ENCODE measurements around the gene MID1IP1. TPM values are rescaled to one million over a fixed set of nuclear protein-coding genes. Genes with fewer than 3 reads are reported as not detected.

The MID1IP1 gene
- total RNA-seq, 1 experiment from 2014 or later: 100 TPM

- H2BK5ac ChIP-seq (ENCODE audit: insufficient read length, low read length): no peak overlapping the region
- Mint-ChIP-seq H3K27ac (no peak overlapping the region), H3K4me3 (no peak overlapping the region), H3K27me3 (ENCODE audit: low read depth) (no peaks in the 10 kb centered on the region), H3K4me1 (peaks cover 2 to 7% of the 10 kb centered on the region in 2 experiments; a peak in 3 of 4 replicates), H3K36me3 (ENCODE audit: insufficient read depth in 1 of 3, low read depth in 3 of 3) (peaks cover 2 to 4% (median 2%) of the 10 kb centered on the region in 3 experiments; a peak in 3 of 7 replicates), H3K9me3 (peaks cover 57 to 65% of the 10 kb centered on the region in 2 experiments)
- H3K4ac ChIP-seq (ENCODE audit: low read depth, low read length): no peak overlapping the region
- H3K4me2 ChIP-seq (ENCODE audit: insufficient read depth, insufficient read length, low read length): no peak overlapping the region
- H3K79me2 ChIP-seq (ENCODE audit: insufficient read depth, low read length): no peaks in the 10 kb centered on the region
- H3K9ac ChIP-seq (ENCODE audit: extremely low read depth, insufficient read length, low read length): no peak overlapping the region
- no peaks in the 10 kb centered on the region for H3K23me2 ChIP-seq (ENCODE audit: insufficient read length, low read depth, low read length, poor library complexity, severe bottlenecking)
- TF ChIP-seq CTCF (conservative IDR thresholded peaks at IDR 0.05): no peak
- H4K91ac ChIP-seq (ENCODE audit: insufficient read length, low read depth, low read length): no peak overlapping the region
- H2AFZ ChIP-seq (ENCODE audit: low read length): no peak overlapping the region
- no peak overlapping the region for H3K23ac ChIP-seq (ENCODE audit: insufficient read length, low read depth, low read length)
- H2BK120ac ChIP-seq (ENCODE audit: low read depth, low read length, poor library complexity, severe bottlenecking): no peak overlapping the region
- no peak overlapping the region for H4K8ac ChIP-seq (replicated peaks; ENCODE audit: insufficient read length, low read depth, low read length)
- H3K27ac ChIP-seq (ENCODE audit: insufficient read length, low read depth, low read length): no peak overlapping the region
- no peak overlapping the region for H4K5ac ChIP-seq (ENCODE audit: insufficient read length, low read depth, low read length)
- DNase-seq: no peak
- H3K18ac ChIP-seq (ENCODE audit: insufficient read length, low read depth, low read length): no peak overlapping the region
- H3K9me3 ChIP-seq (ENCODE audit: control insufficient read depth, low read depth, low read length): no peaks in the 10 kb centered on the region
- no peak overlapping the region for H2BK15ac ChIP-seq (ENCODE audit: low read depth, low read length)
- H3K79me1 ChIP-seq (ENCODE audit: insufficient read depth, low read depth, low read length, poor library complexity, severe bottlenecking): no peaks in the 10 kb centered on the region
- no peaks in the 10 kb centered on the region for H3K4me1 ChIP-seq (ENCODE audit: insufficient read depth, low read length)
- no peak overlapping the region for H3K56ac ChIP-seq (ENCODE audit: insufficient read length, low read depth, low read length)
- no peak overlapping the region for H3K14ac ChIP-seq (ENCODE audit: insufficient read depth, low read length)
- no peak overlapping the region for H2AK5ac ChIP-seq (ENCODE audit: insufficient read length, low read length)
- no CpG with 5 or more reads among the region's 1 CpG for WGBS (ENCODE audit: extremely low coverage, insufficient read length, low lambda C conversion rate)
- H3T11ph ChIP-seq (ENCODE audit: low read length): no peak overlapping the region
- H2BK12ac ChIP-seq (ENCODE audit: insufficient read length, low read depth, low read length): no peak overlapping the region
- no peak overlapping the region for H2BK20ac ChIP-seq (ENCODE audit: low read depth, low read length, poor library complexity, severe bottlenecking)
- no peaks in the 10 kb centered on the region for H4K20me1 ChIP-seq (ENCODE audit: control insufficient read depth, insufficient read depth, insufficient read length)
- no peaks in the 10 kb centered on the region for H3K27me3 ChIP-seq (ENCODE audit: insufficient read depth, low read length)
Observed at GRCh38 chrX:38847903-38848230, 46.6 kb downstream of the MID1IP1 start.
